IMR-90 (cell line): Measurements from ENCODE around the gene GRK5. TPM values are rescaled to one million over a fixed set of nuclear protein-coding genes. Genes with fewer than 3 reads are reported as not detected.

Experiments used
- ATAC-seq: fragments of 200-7000 bp; cut with Tn5 transposase; 2 replicates; pipeline ENCODE4 v1.9.1; 2020; ENCODE audit warnings: low read depth, mild to moderate bottlenecking, moderate library complexity
- BruUV-seq: library from RNA; stranded (reverse); fragments of 400-500 nt; replicated peaks from 2 replicates; lab custom pipeline; 2021; lab: Mats Ljungman, UMichigan
- CTCF ChIA-PET: fragments of 300-600 bp; formaldehyde crosslinking; extraction: SDS; loops from one replicate; lab custom pipeline; 2021; ENCODE audit warnings: antibody characterized with exemption; lab: Yijun Ruan, JAX
- POLR2A ChIA-PET: fragments of 300-600 bp; sonication (Branson Sonifier 250); formaldehyde crosslinking; loops from one replicate; lab custom pipeline; 2022; ENCODE audit warnings: antibody characterized with exemption; ENCODE audit not compliant: unreplicated experiment; lab: Charles Lee
- DNase-seq: peaks from one replicate; pipeline ENCODE4 v3.0.0; 2013
- H2AFZ ChIP-seq: replicated peaks from 2 replicates; pipeline ENCODE3; 2013; ENCODE audit warnings: low read length, mild to moderate bottlenecking; ENCODE audit not compliant: poor library complexity
- H2AK5ac ChIP-seq: 2 replicates; pipeline ENCODE4 v1.6.1; 2013; ENCODE audit warnings: low read depth, low read length, inconsistent platforms
- H2AK9ac ChIP-seq: replicated peaks from 2 replicates; pipeline ENCODE3; 2013; ENCODE audit warnings: mild to moderate bottlenecking, low read depth, low read length, moderate library complexity; ENCODE audit not compliant: poor library complexity
- H2BK120ac ChIP-seq: 2 replicates; pipeline ENCODE4 v1.6.1; 2013; ENCODE audit warnings: low read depth, low read length, inconsistent platforms
- H2BK15ac ChIP-seq: 3 replicates; pipeline ENCODE4 v1.6.1; 2013; ENCODE audit warnings: low read depth, low read length, inconsistent platforms
- H2BK20ac ChIP-seq: 2 replicates; pipeline ENCODE4 v1.6.1; 2013; ENCODE audit warnings: low read depth, mild to moderate bottlenecking, inconsistent platforms, low read length, moderate library complexity
- H2BK5ac ChIP-seq: 2 replicates; pipeline ENCODE4 v1.6.1; 2013; ENCODE audit warnings: mild to moderate bottlenecking, low read depth, low read length, inconsistent platforms; ENCODE audit not compliant: poor library complexity, severe bottlenecking
- H3K14ac ChIP-seq: replicated peaks from 2 replicates; pipeline ENCODE4 v1.6.1; 2013; ENCODE audit warnings: low read depth, low read length, inconsistent platforms
- H3K18ac ChIP-seq: 2 replicates; pipeline ENCODE4 v1.6.1; 2013; ENCODE audit warnings: low read depth, low read length, control low read depth
- H3K23ac ChIP-seq: 2 replicates; pipeline ENCODE4 v1.6.1; 2013; ENCODE audit warnings: low read depth, low read length, inconsistent platforms
- H3K27ac ChIP-seq: 2 replicates; pipeline ENCODE4 v1.5.1; 2013; ENCODE audit warnings: mild to moderate bottlenecking, control low read depth, low read length; ENCODE audit not compliant: insufficient read depth
- H3K27me3 ChIP-seq: 2 replicates; pipeline ENCODE4 v1.6.1; 2013; ENCODE audit warnings: low read length; ENCODE audit not compliant: control insufficient read depth, insufficient read depth
- H3K36me3 ChIP-seq: 2 replicates; pipeline ENCODE4 v1.6.1; 2013; ENCODE audit warnings: low read length, mixed read lengths; ENCODE audit not compliant: control insufficient read depth, insufficient read depth
- H3K4ac ChIP-seq: 2 replicates; pipeline ENCODE4 v1.6.1; 2013; ENCODE audit warnings: low read depth, low read length, inconsistent platforms
- H3K4me1 ChIP-seq: 2 replicates; pipeline ENCODE4 v1.6.1; 2013; ENCODE audit warnings: low read length, mixed read lengths; ENCODE audit not compliant: control insufficient read depth, insufficient read depth
- H3K4me2 ChIP-seq: 2 replicates; pipeline ENCODE4 v1.6.1; 2013; ENCODE audit warnings: low read depth, mild to moderate bottlenecking, control low read depth, low read length, moderate library complexity
- H3K4me3 ChIP-seq: 2 replicates; pipeline ENCODE4 v1.5.1; 2013; ENCODE audit warnings: low read depth, mild to moderate bottlenecking, control low read depth, low read length, moderate library complexity; ENCODE audit not compliant: insufficient read depth
- H3K56ac ChIP-seq: 2 replicates; pipeline ENCODE4 v1.6.1; 2013; ENCODE audit warnings: low read length, inconsistent platforms; ENCODE audit not compliant: insufficient read depth; ENCODE audit errors: extremely low read depth
- H3K79me1 ChIP-seq, 2 experiments: 2 replicates each; pipeline ENCODE4 v1.6.1; 2013; ENCODE audit warnings: low read length in 2 of 2, inconsistent platforms in 1 of 2, low read depth in 1 of 2
- H3K9ac ChIP-seq: 2 replicates; pipeline ENCODE4 v1.6.1; 2013; ENCODE audit warnings: low read depth, low read length, control low read depth
- H3K9me1 ChIP-seq: 2 replicates; pipeline ENCODE4 v1.6.1; 2013; ENCODE audit warnings: low read length, inconsistent platforms; ENCODE audit not compliant: insufficient read depth
- H3K9me3 ChIP-seq: 2 replicates; pipeline ENCODE4 v1.6.1; 2013; ENCODE audit warnings: low read length; ENCODE audit not compliant: control insufficient read depth, insufficient read depth
- H4K20me1 ChIP-seq: 2 replicates; pipeline ENCODE4 v1.6.1; 2013; ENCODE audit warnings: low read length, inconsistent platforms; ENCODE audit not compliant: insufficient read depth
- H4K5ac ChIP-seq: 2 replicates; pipeline ENCODE4 v1.6.1; 2013; ENCODE audit warnings: mild to moderate bottlenecking, low read depth, low read length, control low read depth
- H4K8ac ChIP-seq, 2 experiments: 2 replicates each; pipeline ENCODE4 v1.6.1; 2013; ENCODE audit warnings: low read depth in 2 of 2, low read length in 2 of 2, control low read depth in 1 of 2, inconsistent platforms in 1 of 2
- H4K91ac ChIP-seq: 2 replicates; pipeline ENCODE4 v1.6.1; 2013; ENCODE audit warnings: low read depth, low read length, inconsistent platforms; ENCODE audit not compliant: insufficient read depth
- MAZ ChIP-seq: IDR thresholded peaks from 2 replicates; pipeline ENCODE4 v1.6.1; 2012; ENCODE audit warnings: low read depth, mild to moderate bottlenecking, low read length, improper control_type of control experiment, moderate library complexity, borderline replicate concordance
- RCOR1 ChIP-seq: IDR thresholded peaks from 2 replicates; pipeline ENCODE4 v1.6.1; 2012; ENCODE audit warnings: mild to moderate bottlenecking, low read length, improper control_type of control experiment; ENCODE audit not compliant: insufficient replicate concordance
- WGBS, 2 experiments: methylation state at CpG; one replicate each; pipeline versions ENCODE4 v1.1.5 to v1.1.7; 2013; ENCODE audit warnings: missing lambda C conversion rate in 2 of 2; ENCODE audit not compliant: insufficient read length in 1 of 2; ENCODE audit errors: extremely low coverage in 2 of 2; 5-methylcytosine and 5-hydroxymethylcytosine counted together
- dilution Hi-C: fragments of 300-500 bp; cut with HindIII; formaldehyde crosslinking; loops from one replicate; pipeline ENCODE4 v1.14.3; 2018; ENCODE audit warnings: low sequenced_read_pairs; ENCODE audit not compliant: unreplicated experiment
- in situ Hi-C: fragments of 300-500 bp; cut with MboI; formaldehyde crosslinking; loops from 3 replicates; pipeline ENCODE4 v1.14.3; 2019; ENCODE audit warnings: low sequenced_read_pairs, inconsistent platforms, mixed read lengths
- intact Hi-C: fragments of 100-400 bp; cut with micrococcal nuclease; formaldehyde crosslinking; loops from 2 replicates; pipeline ENCODE4 v1.10.0; 2022
- polyA plus RNA-seq, 3 experiments: library from polyadenylated mRNA; depleted of rRNA; stranded (reverse); fragments of >200 nt; gene quantifications; 2 replicates each; pipeline ENCODE4 v1.2.3, GENCODE V29; 2012; ENCODE audit warnings: low replicate concordance in 1 of 3
- total RNA-seq: library from RNA; depleted of rRNA; stranded (reverse); fragments of >200 nt; gene quantifications from 2 replicates; pipeline ENCODE4 v1.2.3, GENCODE V29; 2012
- TF ChIP-seq, protein P1 (sequence below): fragments of 150-350 bp; IDR thresholded peaks from 2 replicates; pipeline ENCODE4 v1.6.1; 2017; ENCODE audit warnings: mild to moderate bottlenecking, antibody characterized with exemption, low read length, low read depth

The GRK5 gene
- total and polyA plus RNA-seq, 2 of the 4 experiments (the other 2 are of a cell fraction) = 12.9 to 16.3 TPM

DNA sequence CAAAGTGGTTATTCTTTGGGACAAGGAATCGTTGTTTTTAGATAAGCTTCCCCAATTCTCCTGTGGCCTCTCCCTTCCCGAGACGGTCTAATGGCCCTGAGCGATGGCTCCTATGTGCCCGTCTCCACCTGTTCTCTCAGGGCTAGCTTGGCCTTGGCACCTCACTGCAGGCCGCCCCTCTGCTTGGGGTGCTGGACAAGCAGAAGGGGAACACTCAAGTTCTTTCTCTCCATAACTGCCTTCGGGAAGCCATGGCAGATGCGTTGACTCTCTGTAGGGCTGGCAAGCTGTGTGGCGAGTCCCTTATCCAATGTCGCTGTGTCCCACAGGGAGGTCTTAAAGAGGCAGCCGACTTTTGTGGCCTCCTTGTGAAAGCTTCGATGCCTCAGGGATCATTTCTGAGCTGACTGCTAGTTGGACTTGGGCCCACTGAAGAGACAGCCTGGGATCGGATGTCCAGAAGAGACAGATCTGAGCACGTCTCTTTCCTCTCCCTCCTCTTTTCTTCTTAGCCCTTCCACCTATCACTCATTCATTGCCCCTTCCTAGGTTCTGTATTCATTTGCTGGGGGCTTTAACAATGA lies 70.8 kb downstream of the GRK5 start:
- Histone ChIP-seq H3K9ac (no peak overlapping the region), H2AFZ (no peak overlapping the region), H3K23ac (no peak overlapping the region), H2BK5ac (no peak overlapping the region), H3K27me3 (no peaks in the 10 kb centered on the region), H3K18ac (no peak overlapping the region), H2AK9ac (no peak overlapping the region), H3K14ac (no peak overlapping the region), H2AK5ac (no peak overlapping the region), H4K8ac (no peak overlapping the region), H4K5ac (no peak overlapping the region), H3K36me3 (peaks cover 9% of the 10 kb centered on the region; the same call in 1 of the 2 replicates), H4K91ac (no peak overlapping the region), H4K20me1 (peaks cover 88% of the 10 kb centered on the region), H3K56ac (no peak overlapping the region), H3K79me1 (peaks cover 44 to 94% of the 10 kb centered on the region in 2 experiments), H3K9me3 (no peaks in the 10 kb centered on the region), H3K4me3 (no peak overlapping the region), H3K27ac (no peak overlapping the region), H2BK20ac (no peak overlapping the region), H2BK120ac (no peak overlapping the region), H3K4me1 (peaks cover 33% of the 10 kb centered on the region), H3K4me2 (no peak overlapping the region), H2BK15ac (no peak overlapping the region), H3K4ac (no peak overlapping the region), H3K9me1 (peaks cover 21% of the 10 kb centered on the region)
- in situ Hi-C loops (no loop called here), dilution Hi-C loops (no loop called here), intact Hi-C loops (no loop called here)
- ATAC-seq (no peak), DNase-seq (no peak)
- WGBS, 2 experiments = 58% methylated on average over 4 of the region's 14 CpGs; no CpG with 5 or more reads in 1 of the 2 experiments
- ChIA-PET CTCF (no interaction called here), POLR2A (no interaction called here)
- TF ChIP-seq, protein P1, sequence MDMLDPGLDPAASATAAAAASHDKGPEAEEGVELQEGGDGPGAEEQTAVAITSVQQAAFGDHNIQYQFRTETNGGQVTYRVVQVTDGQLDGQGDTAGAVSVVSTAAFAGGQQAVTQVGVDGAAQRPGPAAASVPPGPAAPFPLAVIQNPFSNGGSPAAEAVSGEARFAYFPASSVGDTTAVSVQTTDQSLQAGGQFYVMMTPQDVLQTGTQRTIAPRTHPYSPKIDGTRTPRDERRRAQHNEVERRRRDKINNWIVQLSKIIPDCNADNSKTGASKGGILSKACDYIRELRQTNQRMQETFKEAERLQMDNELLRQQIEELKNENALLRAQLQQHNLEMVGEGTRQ = no peak
- no peak for TF ChIP-seq MAZ
- no peak for TF ChIP-seq RCOR1
- BruUV-seq = no TSS peak
